NCI-H2107 treated with DMSO at 0.1 percent for 48 hours (cell line): ENCODE results near the gene FUT8.

ENCODE experiments used
- DNase-seq: peaks from one replicate; lab custom pipeline; 2025; ENCODE audit not compliant: unreplicated experiment; lab: John Stamatoyannopoulos, UW

Gene FUT8

GRCh38 chr14:65770681-65771080 lies 358.2 kb downstream of the FUT8 start:
- DNase-seq: no peak

DNA sequence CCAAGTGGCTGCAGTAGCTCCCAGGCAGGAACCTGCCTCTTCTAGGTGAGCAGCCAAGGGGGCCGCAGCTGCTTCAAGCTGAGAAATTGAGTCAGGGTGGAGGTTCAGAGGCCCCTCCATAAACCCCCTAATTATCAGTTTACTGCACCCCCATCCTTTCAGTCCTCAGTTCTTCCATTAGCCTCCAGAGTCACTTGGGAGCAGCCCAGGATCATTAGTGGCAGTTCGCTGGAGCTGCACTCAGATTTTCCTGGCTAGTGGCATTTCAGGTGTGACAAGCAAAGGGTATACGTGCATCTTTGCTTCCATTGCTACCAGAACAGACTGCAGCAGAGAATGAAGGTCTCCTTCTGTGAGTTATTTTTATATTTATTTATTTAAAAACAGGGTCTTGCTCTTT lies 358.7 kb downstream of the FUT8 start:
- no peak for DNase-seq

DNA sequence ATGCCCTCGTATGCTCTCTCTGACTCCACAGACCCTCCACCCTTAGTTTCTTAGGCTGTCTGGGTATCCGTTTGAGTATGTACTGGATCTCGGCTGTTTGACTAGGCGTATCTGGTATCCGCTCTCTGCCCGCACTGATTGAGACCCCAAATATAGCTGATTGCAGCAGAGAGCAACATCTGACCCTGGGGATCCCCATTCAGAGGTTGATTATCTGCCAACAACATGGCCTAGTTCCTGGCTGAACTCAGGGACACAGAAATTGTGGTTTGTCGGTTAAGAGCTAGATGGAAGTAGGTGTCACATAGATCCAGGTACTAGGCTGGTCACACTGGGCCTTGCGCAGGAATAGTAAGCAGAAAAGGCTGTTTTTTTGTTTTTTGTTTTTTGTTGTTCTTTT lies 359.9 kb downstream of the FUT8 start:
- DNase-seq: no peak

DNA sequence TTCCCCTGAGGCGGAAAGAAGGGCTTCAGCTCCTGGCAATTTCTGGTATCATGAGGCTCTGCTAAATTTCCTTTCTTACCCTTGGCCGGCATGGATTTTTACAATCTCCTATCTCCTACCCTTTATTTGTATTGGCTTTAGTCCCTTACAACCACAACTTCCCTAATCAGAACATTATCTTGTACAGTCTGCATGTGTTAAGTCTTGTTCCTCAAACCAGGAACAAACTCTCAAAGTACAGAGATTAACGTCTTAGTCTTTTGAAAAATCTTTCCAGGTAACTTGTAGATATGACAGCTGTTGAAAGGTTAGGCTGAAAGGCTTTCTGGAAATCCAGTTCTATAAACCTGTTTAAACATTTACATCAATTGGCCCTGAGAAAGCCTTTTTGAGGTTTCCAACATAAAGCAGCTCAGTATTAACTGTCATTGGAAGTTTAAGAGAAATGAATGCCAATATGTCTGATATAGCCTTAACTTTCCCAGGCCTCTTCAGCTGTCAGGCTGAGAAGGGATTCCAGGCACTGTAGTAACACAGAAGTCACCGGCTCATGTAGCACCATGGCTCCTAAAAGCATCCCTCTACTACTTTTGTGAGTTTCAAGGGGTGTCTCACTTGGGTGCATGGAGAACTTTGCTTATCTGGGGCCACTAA lies 360.5 kb downstream of the FUT8 start:
- no peak for DNase-seq

GRCh38 chr14:65774041-65774440 lies 361.5 kb downstream of the FUT8 start:
- no peak for DNase-seq

DNA sequence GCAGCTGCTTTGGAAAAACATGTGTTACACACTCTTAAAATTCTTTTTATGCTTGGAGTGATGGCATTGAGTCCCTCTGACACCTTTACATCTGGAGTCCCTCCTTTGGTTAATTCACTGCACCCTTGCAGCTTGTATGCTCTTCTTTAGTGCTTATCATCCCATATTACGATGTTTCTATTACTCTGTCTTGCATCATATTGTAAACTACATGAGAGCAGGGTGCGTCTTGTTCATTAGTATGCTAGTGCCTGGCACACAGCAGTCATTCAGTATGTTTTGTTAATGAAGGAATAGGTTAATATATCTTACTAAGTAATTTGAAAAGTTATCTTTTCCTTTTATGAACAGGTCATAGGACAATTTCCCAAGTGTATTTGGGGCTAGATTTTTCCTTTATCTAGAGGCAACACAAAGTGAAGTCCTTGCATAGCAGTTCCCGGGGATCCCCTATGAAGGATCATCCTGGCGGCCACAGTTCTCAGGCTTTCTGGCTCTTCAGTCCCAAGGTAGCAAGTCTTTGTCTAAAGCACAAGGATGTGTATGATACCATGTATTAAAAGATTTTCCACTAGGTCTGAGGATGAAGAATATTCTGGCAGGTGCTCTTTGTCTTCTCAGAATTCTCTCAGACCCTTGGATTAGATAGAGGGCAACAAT lies 363.8 kb downstream of the FUT8 start:
- peak; percentile 28 for DNase-seq

GRCh38 chr14:65780566-65780965 lies 368.0 kb downstream of the FUT8 start:
- no peak for DNase-seq

DNA sequence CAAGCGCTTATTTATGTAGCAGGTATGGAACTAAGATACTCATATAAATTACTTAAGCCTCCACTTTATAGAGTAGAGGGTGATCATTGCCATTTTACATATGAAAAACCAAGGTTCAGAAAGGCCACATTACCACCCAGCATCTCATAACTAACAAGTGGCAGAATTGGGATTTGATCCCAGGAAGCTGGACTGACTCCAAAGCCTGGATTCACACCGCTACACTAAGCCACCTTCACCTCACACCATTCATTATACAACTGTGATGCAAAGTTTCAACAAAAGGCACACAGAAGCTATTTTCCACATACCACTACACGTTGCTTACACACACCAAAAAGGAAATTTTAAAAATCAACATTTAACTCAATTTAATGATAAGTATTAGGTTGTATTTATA lies 370.6 kb downstream of the FUT8 start:
- DNase-seq: no peak

DNA sequence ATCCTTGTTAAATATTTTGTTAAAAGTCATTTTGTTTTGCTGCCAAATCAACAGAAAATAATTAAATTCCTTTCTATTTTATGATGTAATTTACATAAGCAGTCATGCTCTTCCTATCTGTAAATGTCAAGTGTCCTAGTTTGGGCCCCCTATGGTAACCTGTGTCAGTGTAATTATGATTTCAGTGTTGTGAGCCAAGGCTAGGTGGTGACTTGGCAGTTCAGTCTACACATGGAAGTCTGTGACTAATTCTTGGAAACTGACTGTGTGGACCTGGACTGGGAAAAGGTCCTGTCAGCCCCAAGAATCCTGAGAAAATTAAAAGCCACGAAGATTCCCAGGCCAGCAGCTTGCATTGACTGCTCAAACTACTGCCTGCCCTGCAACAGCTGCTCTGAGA lies 371.0 kb downstream of the FUT8 start:
- no peak for DNase-seq

- no peak for DNase-seq
These were observed 372.0 kb downstream of the FUT8 start for GRCh38 chr14:65784574-65784973.

DNA sequence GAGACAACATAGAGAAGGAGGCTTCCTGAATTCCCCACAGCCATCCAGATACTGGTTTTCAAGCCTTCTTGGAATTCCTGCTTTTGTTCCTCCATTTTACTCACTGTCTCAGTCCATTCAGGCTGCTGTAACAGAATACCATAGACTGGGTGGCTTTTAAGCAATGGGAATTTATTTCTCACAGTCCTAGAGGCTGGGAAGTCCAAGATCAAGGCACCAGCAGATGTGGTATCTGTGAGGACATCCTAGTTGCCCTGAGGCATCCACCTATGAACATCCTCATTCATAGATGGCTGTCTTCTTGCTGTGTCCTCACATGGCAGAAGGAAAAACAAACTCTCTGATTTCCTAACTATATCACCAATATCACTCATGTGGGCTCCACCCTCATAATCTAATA lies 374.9 kb downstream of the FUT8 start:
- no peak for DNase-seq

GRCh38 chr14:65788876-65789275 lies 376.3 kb downstream of the FUT8 start:
- no peak for DNase-seq

- DNase-seq: no peak
These were observed 376.8 kb downstream of the FUT8 start for GRCh38 chr14:65789363-65789762.

- no peak for DNase-seq
These were observed 377.8 kb downstream of the FUT8 start for GRCh38 chr14:65790172-65790815.

DNA sequence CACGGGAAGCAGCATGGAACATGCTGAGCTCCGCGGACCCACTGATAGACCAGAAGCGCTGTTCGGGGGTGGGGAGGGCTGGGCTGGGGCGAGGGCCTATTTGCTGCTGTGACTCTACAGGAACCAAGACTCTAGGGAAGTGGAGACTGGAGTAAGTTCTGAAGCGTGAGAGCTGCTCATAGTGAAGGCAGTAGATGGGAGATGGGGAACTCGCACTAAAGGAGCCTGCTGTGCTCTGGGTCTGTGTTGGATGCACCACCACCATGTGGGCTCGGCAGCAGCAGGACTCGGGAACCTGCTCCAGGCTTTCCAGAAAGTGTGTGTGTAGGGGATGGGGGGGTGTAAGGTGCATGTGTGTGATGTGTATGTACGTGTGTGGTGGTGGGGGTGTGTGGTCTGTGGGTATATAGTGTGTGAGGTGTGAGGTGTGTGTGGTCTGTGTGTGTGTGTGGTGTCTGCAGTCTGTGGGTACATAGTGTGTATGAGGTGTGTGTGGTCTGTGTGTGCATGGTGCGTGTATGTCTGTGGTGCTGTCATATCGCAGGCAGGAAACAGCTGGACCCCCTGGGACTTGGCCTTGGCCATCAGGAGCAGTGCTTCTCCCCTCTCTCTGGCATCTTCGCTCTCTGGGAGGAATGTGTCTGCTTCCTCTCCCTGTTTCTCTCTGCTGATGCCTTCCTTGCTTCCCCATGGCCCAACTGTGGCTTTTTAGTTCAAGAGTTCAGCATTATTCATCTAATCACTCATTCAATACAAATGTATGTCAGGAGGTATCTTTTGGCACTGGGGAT lies 378.9 kb downstream of the FUT8 start:
- no peak for DNase-seq

DNA sequence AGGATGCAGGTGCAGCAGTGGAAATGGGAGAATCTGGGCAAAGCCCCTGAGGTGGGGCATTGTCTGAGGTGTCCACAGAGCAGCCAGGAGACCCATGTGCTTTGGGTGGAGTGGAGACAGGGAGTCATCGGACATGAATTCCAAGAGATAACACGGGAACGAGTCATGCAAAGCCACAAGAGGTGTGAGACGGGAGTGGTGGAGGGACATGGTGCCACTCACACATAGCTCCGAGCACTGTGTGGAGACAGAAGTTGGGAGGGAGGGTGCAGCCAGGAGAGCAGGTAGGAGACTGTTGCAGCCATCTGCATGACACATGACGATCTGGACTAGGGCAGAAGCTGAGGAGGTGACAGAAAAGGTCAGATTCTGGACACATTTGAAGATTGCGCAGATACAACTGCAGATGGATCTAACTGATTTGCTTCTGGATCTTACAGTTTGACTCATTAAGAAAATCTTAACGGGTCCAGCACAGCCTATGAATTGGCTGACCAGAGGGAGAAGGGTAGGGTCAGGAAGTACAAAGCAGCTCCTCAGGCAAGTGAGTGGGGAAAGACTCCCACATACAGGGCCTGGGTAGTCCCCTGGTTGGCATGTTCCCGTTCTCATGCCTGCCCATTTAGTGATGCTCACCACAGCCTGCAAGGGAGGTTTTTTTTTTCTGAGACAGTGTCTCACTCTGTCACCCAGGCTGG lies 379.8 kb downstream of the FUT8 start:
- DNase-seq: no peak
